Calu3 (cell line): ENCODE results near the gene APOL1. TPM values are rescaled to one million over a fixed set of nuclear protein-coding genes. Genes with fewer than 3 reads are reported as not detected.

Experiments
- BruUV-seq: library from RNA; stranded (reverse); fragments of 400-500 nt; replicated peaks from 2 replicates; lab custom pipeline; 2021; lab: Mats Ljungman, UMichigan
- CTCF ChIA-PET: fragments of 300-600 bp; sonication (Branson Sonifier 250); formaldehyde crosslinking; loops from one replicate; lab custom pipeline; 2022; ENCODE audit warnings: antibody characterized with exemption; lab: Charles Lee
- DNase-seq: peaks from one replicate; pipeline ENCODE4 v3.0.0; 2022
- H3K27ac Mint-ChIP-seq: one replicate; pipeline ENCODE4 v1.8.0; 2022; ENCODE audit warnings: mixed read lengths; ENCODE audit not compliant: unreplicated experiment
- H3K27me3 Mint-ChIP-seq: one replicate; pipeline ENCODE4 v1.8.0; 2022; ENCODE audit warnings: mixed read lengths; ENCODE audit not compliant: unreplicated experiment
- H3K36me3 Mint-ChIP-seq: one replicate; pipeline ENCODE4 v1.8.0; 2022; ENCODE audit warnings: mild to moderate bottlenecking, moderate library complexity, mixed read lengths; ENCODE audit not compliant: insufficient read depth, unreplicated experiment
- H3K4me1 Mint-ChIP-seq: one replicate; pipeline ENCODE4 v1.8.0; 2022; ENCODE audit warnings: mild to moderate bottlenecking, low read depth, mixed read lengths; ENCODE audit not compliant: unreplicated experiment
- H3K4me3 Mint-ChIP-seq: one replicate; pipeline ENCODE4 v1.8.0; 2022; ENCODE audit warnings: mild to moderate bottlenecking, low read depth, moderate library complexity, mixed read lengths; ENCODE audit not compliant: unreplicated experiment
- H3K9me3 Mint-ChIP-seq: one replicate; pipeline ENCODE4 v1.8.0; 2022; ENCODE audit warnings: low read depth, mixed read lengths; ENCODE audit not compliant: unreplicated experiment
- intact Hi-C: fragments of 100-400 bp; cut with micrococcal nuclease; formaldehyde crosslinking; loops from one replicate; pipeline ENCODE4 v1.10.0; 2022; ENCODE audit not compliant: unreplicated experiment
- total RNA-seq: library from RNA; stranded (reverse); gene quantifications from 2 replicates; pipeline ENCODE4 v1.2.3, GENCODE V29; 2022
- TF ChIP-seq, protein P1 (sequence below): fragments of 200-600 bp; IDR thresholded peaks from one replicate; pipeline ENCODE4 v1.8.0; 2022; ENCODE audit warnings: antibody characterized with exemption; ENCODE audit not compliant: unreplicated experiment

The APOL1 gene
- total RNA-seq, 1 experiment from 2014 or later: 313 TPM

DNA sequence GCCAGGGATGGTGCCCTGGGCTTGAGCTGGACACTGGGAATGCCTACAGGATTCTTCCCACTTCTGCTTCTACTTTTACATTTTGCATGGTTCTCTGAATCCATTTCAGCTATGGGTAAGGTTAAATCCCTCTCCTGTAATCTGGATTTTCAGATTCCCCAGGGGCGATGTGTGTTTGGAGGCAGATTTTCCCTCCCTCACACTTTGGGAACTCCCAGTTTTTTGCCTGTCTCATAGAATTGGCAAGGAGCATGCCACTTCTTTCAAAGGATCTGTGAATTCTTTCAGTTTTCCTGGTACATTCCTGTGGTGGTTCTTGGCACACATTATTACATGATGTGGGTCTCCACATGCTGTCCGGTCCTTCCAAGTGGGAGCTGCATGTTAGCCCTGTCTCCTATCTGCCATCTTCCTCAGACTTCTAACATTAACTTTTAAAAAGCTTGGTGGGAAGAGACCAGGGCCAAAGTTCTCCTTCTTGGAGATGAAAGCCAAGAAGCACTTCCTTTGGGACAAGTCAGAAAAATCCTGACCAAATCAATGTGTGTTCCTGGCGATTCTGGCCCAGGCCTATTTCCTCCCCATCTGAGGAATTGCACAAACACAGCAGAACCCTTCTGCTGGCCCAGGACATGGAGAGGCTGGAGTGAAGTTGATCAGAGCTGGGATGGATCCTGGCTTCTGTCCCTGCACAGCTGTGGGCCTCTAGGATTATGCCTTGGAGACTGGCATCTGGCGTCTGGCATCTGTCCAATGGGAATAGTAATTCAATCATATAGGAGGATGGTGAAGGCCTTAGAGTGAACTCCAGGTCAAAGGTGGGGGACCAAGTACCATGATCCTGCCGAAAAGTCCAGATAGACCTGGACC lies 8.2 kb upstream of the APOL1 start:
- BruUV-seq: no TSS peak
- Mint-ChIP-seq H3K9me3 (peaks cover 7% of the 10 kb centered on the region), H3K4me3 (no peak overlapping the region), H3K36me3 (peaks cover 11% of the 10 kb centered on the region), H3K4me1 (peaks cover 70% of the 10 kb centered on the region), H3K27ac (no peak overlapping the region), H3K27me3 (no peaks in the 10 kb centered on the region)
- no peak for DNase-seq
- TF ChIP-seq, protein P1, sequence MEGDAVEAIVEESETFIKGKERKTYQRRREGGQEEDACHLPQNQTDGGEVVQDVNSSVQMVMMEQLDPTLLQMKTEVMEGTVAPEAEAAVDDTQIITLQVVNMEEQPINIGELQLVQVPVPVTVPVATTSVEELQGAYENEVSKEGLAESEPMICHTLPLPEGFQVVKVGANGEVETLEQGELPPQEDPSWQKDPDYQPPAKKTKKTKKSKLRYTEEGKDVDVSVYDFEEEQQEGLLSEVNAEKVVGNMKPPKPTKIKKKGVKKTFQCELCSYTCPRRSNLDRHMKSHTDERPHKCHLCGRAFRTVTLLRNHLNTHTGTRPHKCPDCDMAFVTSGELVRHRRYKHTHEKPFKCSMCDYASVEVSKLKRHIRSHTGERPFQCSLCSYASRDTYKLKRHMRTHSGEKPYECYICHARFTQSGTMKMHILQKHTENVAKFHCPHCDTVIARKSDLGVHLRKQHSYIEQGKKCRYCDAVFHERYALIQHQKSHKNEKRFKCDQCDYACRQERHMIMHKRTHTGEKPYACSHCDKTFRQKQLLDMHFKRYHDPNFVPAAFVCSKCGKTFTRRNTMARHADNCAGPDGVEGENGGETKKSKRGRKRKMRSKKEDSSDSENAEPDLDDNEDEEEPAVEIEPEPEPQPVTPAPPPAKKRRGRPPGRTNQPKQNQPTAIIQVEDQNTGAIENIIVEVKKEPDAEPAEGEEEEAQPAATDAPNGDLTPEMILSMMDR: no peak
- intact Hi-C loops: loop anchor here (5.0 kb wide), 1 partner anchor 283 kb away; the partner anchor contains the start of gene EIF3D
- CTCF ChIA-PET: interaction anchor here (0.6 to 1.2 kb wide), 2 partner anchors 9 to 10 kb away, joined by 3 read pairs; no protein-coding TSS in a partner anchor

GRCh38 chr22:36245805-36246356 lies 7.1 kb upstream of the APOL1 start:
- Mint-ChIP-seq H3K27ac (no peak overlapping the region), H3K36me3 (peaks cover 16% of the 10 kb centered on the region), H3K4me1 (peaks cover 75% of the 10 kb centered on the region), H3K27me3 (no peaks in the 10 kb centered on the region), H3K9me3 (peaks cover 7% of the 10 kb centered on the region), H3K4me3 (no peak overlapping the region)
- TF ChIP-seq, protein P1: no peak
- no peak for DNase-seq
- CTCF ChIA-PET: no interaction called here
- intact Hi-C loops: no loop called here
- BruUV-seq: no TSS peak

DNA sequence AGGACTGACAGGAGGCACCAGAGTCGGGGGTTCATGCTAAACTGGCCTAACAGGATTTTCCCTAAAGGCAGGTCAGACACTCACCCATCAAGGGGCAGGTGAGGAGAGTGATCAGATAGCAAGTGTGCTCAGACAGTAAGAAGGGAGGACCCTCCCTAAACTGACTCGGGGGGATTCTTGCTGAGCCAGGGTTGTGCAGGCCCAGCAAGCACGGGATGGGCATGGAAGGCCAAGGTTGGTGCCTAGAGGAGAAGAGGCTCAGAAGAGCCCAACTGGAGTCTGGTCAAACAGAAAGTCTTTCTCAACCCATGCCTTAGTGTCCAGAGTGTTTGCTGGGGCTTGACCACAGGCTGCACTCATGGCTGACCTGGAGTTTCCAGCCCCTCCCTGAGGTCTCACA lies 6.2 kb upstream of the APOL1 start:
- peaks cover 7% of the 10 kb centered on the region for H3K9me3 Mint-ChIP-seq
- no peak for DNase-seq
- H3K4me1 Mint-ChIP-seq: peaks cover 84% of the 10 kb centered on the region
- H3K27me3 Mint-ChIP-seq: no peaks in the 10 kb centered on the region
- H3K36me3 Mint-ChIP-seq: peaks cover 17% of the 10 kb centered on the region
- no TSS peak for BruUV-seq
- H3K27ac Mint-ChIP-seq: no peak overlapping the region
- intact Hi-C loops: no loop called here
- H3K4me3 Mint-ChIP-seq: no peak overlapping the region
- CTCF ChIA-PET: no interaction called here
- TF ChIP-seq, protein P1: no peak

- peaks cover 23% of the 10 kb centered on the region for H3K36me3 Mint-ChIP-seq
- H3K4me1 Mint-ChIP-seq: peaks cover 92% of the 10 kb centered on the region
- DNase-seq: no peak
- no TSS peak for BruUV-seq
- peaks cover 2% of the 10 kb centered on the region for H3K9me3 Mint-ChIP-seq
- intact Hi-C loops: no loop called here
- CTCF ChIA-PET: interaction anchor here (7.3 kb wide), 1 partner anchor 9 kb away, joined by 63 read pairs; the partner anchor contains the start of gene APOL2
- TF ChIP-seq, protein P1: no peak
- no peaks in the 10 kb centered on the region for H3K27me3 Mint-ChIP-seq
- H3K27ac Mint-ChIP-seq: peak overlapping the region; percentile 71
- H3K4me3 Mint-ChIP-seq: no peak overlapping the region
These were observed 5.0 kb upstream of the APOL1 start for GRCh38 chr22:36247955-36248354.
